Karpas-422 (cell line): Measurements from ENCODE around the gene LECT2. TPM values are rescaled to one million over a fixed set of nuclear protein-coding genes. Genes with fewer than 3 reads are reported as not detected.

Experiments
- DNase-seq: peaks from one replicate; pipeline ENCODE4 v3.0.0-alpha.2; 2015
- H2AFZ ChIP-seq: fragments of 200-600 bp; sonication (generic); 2 replicates; pipeline ENCODE4 v1.6.1; 2014; ENCODE audit warnings: antibody characterized with exemption, low read length, mixed read lengths
- H3K27ac ChIP-seq: fragments of 200-600 bp; sonication (generic); 2 replicates; pipeline ENCODE4 v1.5.1; 2014; ENCODE audit warnings: mild to moderate bottlenecking, low read length, moderate library complexity
- H3K27me3 ChIP-seq: fragments of 200-600 bp; sonication (generic); 2 replicates; pipeline ENCODE4 v1.6.1; 2014; ENCODE audit warnings: low read length, mixed read lengths
- H3K36me3 ChIP-seq: fragments of 200-600 bp; sonication (generic); 2 replicates; pipeline ENCODE4 v1.6.1; 2014; ENCODE audit warnings: low read length, mixed read lengths; ENCODE audit not compliant: insufficient read depth
- H3K4me1 ChIP-seq: fragments of 200-600 bp; sonication (generic); 2 replicates; pipeline ENCODE4 v1.6.1; 2014; ENCODE audit warnings: mild to moderate bottlenecking, low read length, mixed read lengths
- H3K4me2 ChIP-seq: fragments of 200-600 bp; sonication (generic); 2 replicates; pipeline ENCODE4 v1.6.1; 2014; ENCODE audit warnings: low read length, low read depth, mild to moderate bottlenecking; ENCODE audit not compliant: poor library complexity, severe bottlenecking
- H3K4me3 ChIP-seq: fragments of 200-600 bp; sonication (generic); 2 replicates; pipeline ENCODE4 v1.5.1; 2014; ENCODE audit warnings: mild to moderate bottlenecking, antibody characterized with exemption, low read length, mixed read lengths
- H3K79me2 ChIP-seq: fragments of 200-600 bp; sonication (generic); 2 replicates; pipeline ENCODE4 v1.6.1; 2014; ENCODE audit warnings: mild to moderate bottlenecking, low read length, mixed read lengths
- H3K9ac ChIP-seq: fragments of 200-600 bp; sonication (generic); 2 replicates; pipeline ENCODE4 v1.6.0; 2014; ENCODE audit warnings: low read length
- H3K9me2 ChIP-seq: fragments of 200-600 bp; sonication (generic), shearing (Covaris generic); replicated peaks from 2 replicates; pipeline ENCODE4 v1.6.0; 2014; ENCODE audit warnings: mild to moderate bottlenecking, low read length, moderate library complexity; ENCODE audit not compliant: insufficient read depth
- H3K9me3 ChIP-seq: fragments of 300-700, 200-600 bp; sonication (generic); 2 replicates; pipeline ENCODE4 v1.6.1; 2014; ENCODE audit warnings: low read length, mixed read lengths
- H4K20me1 ChIP-seq: fragments of 200-600 bp; sonication (generic); 2 replicates; pipeline ENCODE4 v1.6.1; 2014; ENCODE audit warnings: mild to moderate bottlenecking, antibody characterized with exemption, low read length, low read depth; ENCODE audit not compliant: insufficient read depth
- total RNA-seq: library from RNA; depleted of rRNA; stranded (reverse); fragments of >200 nt; shearing (Covaris generic); gene quantifications from 2 replicates; pipeline ENCODE4 v1.2.3, GENCODE V29; 2014; ENCODE audit warnings: low replicate concordance

The LECT2 gene
- total RNA-seq, 1 experiment from 2014 or later = not detected

DNA sequence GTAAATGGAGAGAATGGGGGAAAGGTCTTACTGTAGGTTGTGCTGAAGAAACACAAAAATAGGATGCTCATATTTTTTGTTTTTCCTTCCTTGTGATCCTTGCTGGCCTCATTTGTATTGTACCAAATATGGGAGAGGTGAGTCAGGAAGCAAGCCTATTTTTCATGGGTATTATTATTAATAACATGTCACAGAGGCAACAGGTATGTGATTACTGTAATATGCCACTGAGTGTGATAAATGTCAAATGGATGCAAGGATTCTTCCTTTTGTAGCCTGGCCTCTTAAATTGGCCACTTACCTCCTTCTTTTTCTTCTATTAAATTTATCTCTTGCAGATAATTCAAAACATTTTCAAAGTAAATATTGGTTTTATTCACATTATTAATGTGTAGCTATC lies 10.2 kb downstream of the LECT2 start:
- Histone ChIP-seq H3K79me2 (no peaks in the 10 kb centered on the region), H3K36me3 (no peaks in the 10 kb centered on the region), H3K27ac (no peak overlapping the region), H3K9ac (no peak overlapping the region), H3K9me3 (no peaks in the 10 kb centered on the region), H3K4me3 (no peak overlapping the region), H3K4me1 (no peaks in the 10 kb centered on the region), H3K4me2 (no peak overlapping the region), H3K9me2 (no peaks in the 10 kb centered on the region), H2AFZ (no peak overlapping the region), H3K27me3 (no peaks in the 10 kb centered on the region), H4K20me1 (no peaks in the 10 kb centered on the region)
- no peak for DNase-seq

GRCh38 chr5:135942202-135942771 lies 12.5 kb downstream of the LECT2 start:
- DNase-seq = no peak
- Histone ChIP-seq H3K4me3 (no peak overlapping the region), H4K20me1 (no peaks in the 10 kb centered on the region), H3K4me1 (no peaks in the 10 kb centered on the region), H3K9me2 (no peaks in the 10 kb centered on the region), H2AFZ (no peak overlapping the region), H3K79me2 (no peaks in the 10 kb centered on the region), H3K4me2 (no peak overlapping the region), H3K36me3 (no peaks in the 10 kb centered on the region), H3K9me3 (no peaks in the 10 kb centered on the region), H3K27ac (no peak overlapping the region), H3K27me3 (no peaks in the 10 kb centered on the region), H3K9ac (no peak overlapping the region)

GRCh38 chr5:135941711-135942110 lies 13.1 kb downstream of the LECT2 start:
- Histone ChIP-seq H3K79me2 (no peaks in the 10 kb centered on the region), H4K20me1 (no peaks in the 10 kb centered on the region), H3K9me2 (no peaks in the 10 kb centered on the region), H2AFZ (no peak overlapping the region), H3K36me3 (no peaks in the 10 kb centered on the region), H3K9me3 (no peaks in the 10 kb centered on the region), H3K4me3 (no peak overlapping the region), H3K4me1 (no peaks in the 10 kb centered on the region), H3K27me3 (no peaks in the 10 kb centered on the region), H3K4me2 (no peak overlapping the region), H3K9ac (no peak overlapping the region), H3K27ac (no peak overlapping the region)
- no peak for DNase-seq

GRCh38 chr5:135937245-135937911 lies 17.4 kb downstream of the LECT2 start:
- no peaks in the 10 kb centered on the region for H3K9me3 ChIP-seq
- H3K79me2 ChIP-seq = no peaks in the 10 kb centered on the region
- H3K4me1 ChIP-seq = no peaks in the 10 kb centered on the region
- no peak for DNase-seq
- H3K9me2 ChIP-seq = no peaks in the 10 kb centered on the region
- no peaks in the 10 kb centered on the region for H3K36me3 ChIP-seq
- H3K27ac ChIP-seq = no peak overlapping the region
- H4K20me1 ChIP-seq = no peaks in the 10 kb centered on the region
- no peak overlapping the region for H2AFZ ChIP-seq
- no peak overlapping the region for H3K9ac ChIP-seq
- H3K27me3 ChIP-seq = no peaks in the 10 kb centered on the region; the same call in 1 of the 2 replicates
- H3K4me3 ChIP-seq = no peak overlapping the region
- H3K4me2 ChIP-seq = no peak overlapping the region

DNA sequence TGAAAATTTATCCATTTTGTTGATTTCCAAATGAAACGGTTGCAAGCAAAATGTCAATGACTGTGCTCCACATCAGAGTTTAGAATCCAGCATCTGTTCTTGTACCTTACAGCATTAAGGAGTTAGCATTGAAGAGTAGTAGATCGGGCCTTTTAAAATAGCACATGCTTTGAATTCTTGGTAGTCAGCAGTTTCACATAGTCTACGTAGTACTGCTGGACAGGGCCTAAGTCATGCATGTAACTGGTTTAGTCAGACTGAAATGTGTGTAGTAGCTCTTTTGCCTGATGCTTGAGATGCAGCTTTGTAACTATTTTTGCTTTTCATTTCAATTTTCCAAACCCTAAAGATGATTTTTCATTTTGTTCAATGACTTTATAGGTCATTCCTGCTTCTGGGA lies 19.8 kb downstream of the LECT2 start:
- H3K9me3 ChIP-seq = no peaks in the 10 kb centered on the region
- no peaks in the 10 kb centered on the region; the same call in 1 of the 2 replicates for H3K27me3 ChIP-seq
- H3K79me2 ChIP-seq = no peaks in the 10 kb centered on the region
- H3K27ac ChIP-seq = no peak overlapping the region
- no peaks in the 10 kb centered on the region for H3K9me2 ChIP-seq
- H3K4me1 ChIP-seq = no peaks in the 10 kb centered on the region
- no peak overlapping the region for H3K4me3 ChIP-seq
- H2AFZ ChIP-seq = no peak overlapping the region
- H4K20me1 ChIP-seq = no peaks in the 10 kb centered on the region
- H3K36me3 ChIP-seq = no peaks in the 10 kb centered on the region
- no peak overlapping the region for H3K4me2 ChIP-seq
- DNase-seq = no peak
- H3K9ac ChIP-seq = no peak overlapping the region

GRCh38 chr5:135930949-135931295 lies 23.9 kb downstream of the LECT2 start:
- no peaks in the 10 kb centered on the region; the same call in 1 of the 2 replicates for H3K27me3 ChIP-seq
- no peaks in the 10 kb centered on the region for H3K36me3 ChIP-seq
- no peak overlapping the region for H3K27ac ChIP-seq

DNA sequence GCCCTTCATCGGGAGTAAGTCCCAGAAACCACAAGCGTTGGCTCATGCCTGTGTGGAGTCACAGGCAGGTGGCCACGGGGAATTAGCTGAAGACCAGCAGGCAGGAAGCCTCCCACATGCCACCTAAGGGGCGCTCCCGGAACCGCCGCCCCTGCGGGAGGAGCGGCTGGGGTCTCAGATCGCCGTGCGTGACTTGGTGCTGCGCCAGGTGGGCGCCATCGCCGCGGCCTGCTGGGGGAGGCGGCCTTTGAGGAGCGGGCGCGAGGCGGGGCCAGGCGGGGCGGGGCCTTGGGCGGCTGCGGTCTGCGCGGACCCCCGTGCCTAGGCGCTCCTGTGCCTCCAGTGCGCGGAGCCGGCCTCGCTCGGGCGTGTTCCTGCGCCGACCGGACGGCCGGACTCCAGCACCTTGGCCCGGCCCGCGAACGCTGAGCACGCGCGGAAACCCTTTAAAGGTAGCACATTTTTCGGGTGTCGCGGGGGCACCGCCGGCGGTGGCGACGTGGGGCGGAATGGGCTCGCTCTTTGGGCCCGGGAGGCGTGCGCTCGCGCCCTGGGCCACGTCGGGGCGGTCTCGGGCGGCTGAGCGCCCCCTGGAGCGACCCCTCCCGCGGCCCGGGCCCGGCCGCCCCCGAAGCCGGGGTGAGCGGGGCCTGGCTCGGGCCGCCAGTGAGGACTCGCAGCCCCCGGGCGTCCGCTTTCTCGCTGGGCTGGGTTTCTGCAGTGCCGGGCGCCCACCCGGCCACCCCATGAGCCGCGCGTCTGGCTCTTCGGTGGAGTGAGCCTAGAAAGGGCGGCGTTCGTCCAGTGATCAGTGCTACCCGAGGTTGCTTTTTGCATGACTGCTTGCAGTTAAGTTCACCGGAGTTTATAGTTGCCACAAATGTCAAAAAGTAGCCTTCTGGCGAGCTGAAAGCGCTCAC lies 24.5 kb downstream of the LECT2 start:
- Histone ChIP-seq H3K9me3 (no peaks in the 10 kb centered on the region), H3K27ac (no peak overlapping the region), H3K9me2 (no peaks in the 10 kb centered on the region), H3K27me3 (no peaks in the 10 kb centered on the region; the same call in 1 of the 2 replicates), H2AFZ (no peak overlapping the region), H3K4me1 (no peaks in the 10 kb centered on the region), H3K4me2 (no peak overlapping the region), H3K4me3 (no peak overlapping the region), H3K9ac (no peak overlapping the region), H4K20me1 (no peaks in the 10 kb centered on the region), H3K36me3 (no peaks in the 10 kb centered on the region), H3K79me2 (no peaks in the 10 kb centered on the region)
- no peak for DNase-seq

More at GRCh38 chr5:135930949-135931295, 23.9 kb downstream of the LECT2 start:
- Histone ChIP-seq H3K4me1 (no peaks in the 10 kb centered on the region), H3K9me2 (no peaks in the 10 kb centered on the region), H3K9ac (no peak overlapping the region), H3K79me2 (no peaks in the 10 kb centered on the region), H4K20me1 (no peaks in the 10 kb centered on the region), H3K4me3 (no peak overlapping the region), H3K4me2 (no peak overlapping the region), H3K9me3 (no peaks in the 10 kb centered on the region), H2AFZ (no peak overlapping the region)
- no peak for DNase-seq

- Histone ChIP-seq H3K36me3 (no peaks in the 10 kb centered on the region), H3K9ac (no peak overlapping the region), H4K20me1 (no peaks in the 10 kb centered on the region), H2AFZ (no peak overlapping the region), H3K9me3 (no peaks in the 10 kb centered on the region), H3K4me3 (no peak overlapping the region), H3K4me2 (no peak overlapping the region), H3K79me2 (no peaks in the 10 kb centered on the region), H3K9me2 (no peaks in the 10 kb centered on the region), H3K27me3 (no peaks in the 10 kb centered on the region), H3K27ac (no peak overlapping the region), H3K4me1 (no peaks in the 10 kb centered on the region)
- DNase-seq = no peak
Measured at GRCh38 chr5:135921388-135921787, 33.4 kb downstream of the LECT2 start.
